Measurements from ENCODE around the gene NBEA.
"Not testable (repeated sequence)": the region's sequence is repeated elsewhere in the genome, so short reads cannot be mapped to it uniquely, and the experiment has no call there.

NBEA gene

DNA sequence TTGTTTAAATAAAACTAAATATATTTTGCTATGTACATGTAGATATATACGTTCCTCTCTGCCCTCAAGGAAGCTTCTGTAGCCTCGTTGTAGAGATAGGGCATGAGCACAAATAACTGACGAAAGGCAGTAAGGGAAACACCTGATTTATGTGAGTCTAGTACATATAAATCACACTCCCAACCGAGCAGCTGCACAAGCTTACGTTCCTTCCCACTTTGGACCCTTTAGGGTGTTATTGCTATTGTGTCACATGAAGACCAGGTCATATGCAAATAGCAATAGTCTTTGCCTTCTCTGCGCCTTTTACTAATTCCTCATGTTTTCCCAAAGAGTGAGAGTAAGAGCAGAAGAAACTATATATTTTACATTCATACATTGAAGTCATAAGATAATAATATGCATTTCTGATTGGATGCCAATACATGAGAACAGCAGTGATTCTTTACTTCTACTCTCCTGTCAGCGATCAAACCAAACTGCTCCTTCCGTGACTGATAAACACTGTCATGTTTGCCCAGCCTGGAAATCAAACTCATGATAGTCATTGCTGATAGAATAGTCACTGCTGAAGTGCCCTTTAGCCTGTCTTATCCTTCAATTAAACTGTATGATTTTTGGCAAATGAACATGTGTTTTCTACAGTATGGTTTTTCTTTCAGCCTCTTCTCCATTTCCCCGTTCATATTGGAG is 661.7 kb downstream of the NBEA start:
- no peak for DNase-seq

GRCh38 chr13:35614666-35615065 is 672.6 kb downstream of the NBEA start:
- no peak for DNase-seq

GRCh38 chr13:35617420-35617819 is 675.4 kb downstream of the NBEA start:
- DNase-seq = no peak

- no peak for DNase-seq
Observed at GRCh38 chr13:35618565-35619083, 676.6 kb downstream of the NBEA start.

DNA sequence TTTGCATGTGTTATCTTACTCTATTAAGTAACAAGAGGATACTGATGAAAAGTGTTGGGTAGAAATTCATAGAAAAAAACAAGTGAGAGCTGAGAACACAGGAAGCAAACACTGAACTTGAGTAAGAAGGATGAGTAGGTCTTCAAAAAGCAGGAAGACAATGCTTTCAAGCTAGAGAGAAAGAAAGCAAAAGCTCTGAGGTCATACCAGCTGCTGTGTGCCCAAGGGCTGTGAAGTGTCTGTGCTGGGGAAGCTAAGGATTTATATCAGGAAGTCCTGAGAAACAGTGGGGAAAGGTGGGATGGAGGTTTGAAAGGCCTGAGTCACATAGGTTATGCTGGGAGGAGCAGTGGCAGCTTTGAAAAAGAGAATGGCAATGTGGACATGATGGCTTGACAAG is 679.9 kb downstream of the NBEA start:
- DNase-seq = no peak

GRCh38 chr13:35629026-35629425 is 687.0 kb downstream of the NBEA start:
- no peak for DNase-seq

DNA sequence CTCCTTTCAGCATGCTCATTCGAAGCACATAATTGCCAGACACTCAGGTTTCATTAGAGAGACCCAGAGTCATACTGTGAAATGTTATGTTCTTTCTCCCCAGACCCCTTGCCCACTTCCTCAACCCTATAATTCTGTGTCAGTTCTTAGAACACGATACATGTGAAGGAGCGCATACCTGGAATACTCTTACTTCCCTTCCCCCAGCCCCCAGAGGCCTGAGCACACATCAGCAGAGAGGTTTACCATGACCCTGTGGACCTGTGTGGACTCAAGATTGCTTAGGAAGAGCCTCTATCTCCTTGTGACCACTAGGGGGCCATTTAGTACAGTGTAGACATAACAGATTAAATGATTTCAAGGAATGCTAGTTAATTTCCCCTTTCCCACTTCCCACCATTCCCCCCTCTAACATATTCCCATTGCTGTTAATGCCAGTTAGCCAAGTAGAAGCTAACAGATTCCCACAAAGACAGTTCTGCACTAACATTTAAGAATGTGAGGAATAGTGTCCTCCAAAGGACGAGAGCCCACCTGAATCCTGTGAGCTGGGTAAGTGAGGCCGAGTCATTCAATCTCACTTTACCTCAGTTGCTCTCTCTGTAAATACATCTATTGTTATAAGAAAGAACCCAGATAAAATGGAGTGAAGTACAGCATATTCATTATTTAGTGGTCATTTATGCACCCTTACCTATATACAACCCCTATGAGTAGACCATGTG is 688.6 kb downstream of the NBEA start:
- no peak for DNase-seq

- DNase-seq = no peak
Observed at GRCh38 chr13:35631666-35632065, 689.6 kb downstream of the NBEA start.

DNA sequence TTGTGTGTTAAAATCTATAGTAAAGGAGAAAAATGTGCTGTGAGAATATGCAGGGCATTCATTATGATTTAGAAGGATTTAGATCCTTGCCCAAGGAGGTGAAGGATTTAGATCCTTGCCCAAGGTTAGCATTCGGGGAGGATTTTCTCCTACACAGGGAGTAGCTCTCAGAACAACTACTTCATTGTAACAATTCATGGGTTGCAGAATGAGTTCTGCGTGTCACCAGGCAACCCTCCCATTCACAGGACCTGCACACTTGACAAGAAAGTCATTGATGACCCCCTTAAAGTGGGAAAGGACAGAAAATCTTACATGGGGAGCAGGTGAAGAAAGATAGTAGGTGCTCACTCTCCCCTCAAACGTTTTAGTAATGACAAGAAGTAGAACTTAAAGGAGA is 701.6 kb downstream of the NBEA start:
- no peak for DNase-seq

- no peak for DNase-seq
Observed at GRCh38 chr13:35646056-35646774, 704.1 kb downstream of the NBEA start.

DNA sequence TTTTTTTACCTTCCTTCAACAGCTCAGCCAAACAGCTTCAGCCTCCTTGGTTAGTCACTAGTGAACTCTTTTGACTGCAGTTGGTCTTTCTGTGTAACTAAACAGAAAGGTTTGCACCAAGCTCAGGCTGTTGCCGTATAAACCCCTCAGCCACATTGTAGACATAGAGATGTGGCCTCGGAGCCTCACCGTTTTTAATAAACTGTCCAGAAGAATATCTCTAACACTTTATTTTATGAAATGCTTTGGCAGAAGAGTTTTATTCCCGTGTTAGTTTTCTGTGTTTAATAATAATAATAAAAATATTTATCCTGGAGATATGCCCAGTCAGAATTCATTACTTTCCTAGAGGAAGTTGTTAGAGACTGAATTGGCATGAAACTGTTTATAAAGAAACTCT is 706.1 kb downstream of the NBEA start:
- no peak for DNase-seq

GRCh38 chr13:35649162-35649561 is 707.1 kb downstream of the NBEA start:
- no peak for DNase-seq

- no peak for DNase-seq
Observed at GRCh38 chr13:35659796-35660195, 717.7 kb downstream of the NBEA start.

DNA sequence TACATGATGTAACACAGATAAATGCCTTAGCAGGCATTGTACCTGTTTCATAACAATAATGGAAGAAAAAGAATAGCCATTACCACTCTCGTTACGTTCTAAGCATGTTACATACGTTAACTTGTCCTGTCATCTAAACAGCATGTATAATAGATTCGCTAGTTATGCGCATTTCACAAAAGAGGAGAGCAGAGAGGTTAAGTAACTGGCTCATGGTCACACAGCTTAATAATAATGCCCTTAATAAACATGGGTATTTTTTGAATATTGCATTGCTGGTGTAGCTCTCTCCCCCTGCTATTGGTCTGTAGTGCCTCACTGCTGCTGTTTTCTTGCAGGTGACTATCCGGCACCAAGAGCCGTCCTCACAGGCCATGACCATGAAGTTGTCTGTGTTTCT is 722.7 kb downstream of the NBEA start:
- no peak for DNase-seq

DNA sequence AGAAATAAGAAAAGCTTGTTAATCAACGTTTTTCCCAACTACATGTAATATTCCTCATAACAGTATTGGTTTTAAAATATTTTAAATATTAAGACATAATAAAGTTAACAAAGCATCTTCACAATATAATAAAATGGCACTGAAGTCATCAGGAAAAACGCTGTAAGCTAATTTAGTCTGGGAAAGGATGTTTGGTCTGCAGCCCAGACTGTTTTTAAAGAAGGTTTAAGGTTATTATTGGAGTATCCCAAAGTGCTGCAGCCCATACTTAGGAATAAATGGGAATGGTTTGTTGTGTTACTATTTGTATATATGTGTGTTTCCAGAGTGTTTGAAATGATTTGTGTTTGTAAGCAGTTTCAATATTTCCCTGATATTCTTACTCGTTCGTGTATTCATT is 727.3 kb downstream of the NBEA start:
- no peak for DNase-seq

GRCh38 chr13:35672611-35673010 is 730.5 kb downstream of the NBEA start:
- no peak for DNase-seq

GRCh38 chr13:35675651-35676050 is 733.6 kb downstream of the NBEA start:
- DNase-seq = no peak

- DNase-seq = not testable (repeated sequence)
Observed at GRCh38 chr13:35677863-35678262, 735.8 kb downstream of the NBEA start.

DNA sequence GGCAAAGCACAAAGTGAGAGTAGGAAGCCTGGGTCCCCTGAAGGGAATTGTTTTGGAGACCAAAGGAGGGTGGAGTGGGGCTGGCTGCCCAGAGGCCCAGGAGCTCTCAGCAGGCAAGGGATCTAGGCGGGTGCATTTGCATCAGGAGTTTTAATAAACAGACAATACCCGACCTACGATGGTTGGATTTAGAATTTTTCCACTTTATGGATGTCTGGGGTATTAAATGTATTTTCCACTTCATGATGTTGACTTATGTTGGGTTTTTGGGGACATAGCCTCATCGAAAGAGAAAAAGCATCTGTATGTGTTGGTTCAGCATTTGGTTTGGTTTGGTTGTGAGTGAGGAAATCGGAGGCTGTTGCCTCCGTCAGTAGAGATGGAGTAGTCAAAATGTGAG is 739.6 kb downstream of the NBEA start:
- DNase-seq = no peak

DNA sequence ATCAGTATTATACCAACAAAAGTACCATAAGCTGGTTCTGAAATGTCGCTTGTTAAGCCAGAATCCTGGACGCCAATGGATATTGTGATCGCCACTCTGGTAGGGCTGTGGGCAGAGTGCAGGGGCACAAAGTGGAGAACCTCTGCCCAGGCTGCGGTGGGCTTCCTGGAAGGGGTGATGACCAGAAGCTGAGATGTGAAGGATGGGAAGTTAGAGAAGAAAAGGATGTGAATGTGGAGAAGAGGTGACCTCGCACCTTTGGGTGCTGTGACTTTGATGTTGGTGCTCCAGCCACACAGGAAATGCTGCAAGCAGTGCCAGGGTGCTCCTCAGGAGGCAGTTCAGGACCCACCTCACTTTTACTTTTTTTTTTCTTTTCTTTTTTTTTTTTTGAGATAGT is 742.4 kb downstream of the NBEA start:
- DNase-seq = no peak

GRCh38 chr13:35687336-35687735 is 745.3 kb downstream of the NBEA start:
- no peak for DNase-seq

DNA sequence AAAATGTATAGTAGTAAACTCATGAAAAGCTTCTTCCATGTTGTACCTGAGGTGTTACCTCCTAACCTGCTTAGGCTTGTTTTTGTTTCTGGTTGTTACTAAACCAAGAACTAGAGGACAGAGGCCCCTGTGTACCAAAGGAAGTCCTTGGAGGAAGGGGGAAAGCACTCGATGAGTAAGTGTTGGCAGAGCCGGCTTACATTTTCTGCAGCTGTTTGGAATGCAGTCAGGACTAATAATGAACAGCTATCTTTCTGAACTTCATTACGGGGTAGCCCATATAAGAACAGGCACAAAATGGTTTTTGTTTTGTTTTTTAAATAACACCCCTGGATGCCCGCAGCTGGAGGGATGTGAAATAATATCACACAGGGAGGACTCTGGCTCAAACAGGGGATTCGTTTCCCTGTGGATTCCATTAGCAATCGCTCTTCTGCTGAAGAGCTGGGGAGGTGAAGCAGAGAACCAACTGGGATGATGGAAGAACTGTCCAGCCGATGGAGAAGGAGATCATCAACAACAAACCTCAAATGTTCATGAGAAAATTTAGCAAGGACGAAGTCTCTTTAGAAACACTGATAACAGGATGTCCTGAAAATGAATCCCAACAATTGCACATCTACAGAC is 748.6 kb downstream of the NBEA start:
- DNase-seq = no peak

GRCh38 chr13:35693134-35693784 is 751.2 kb downstream of the NBEA start:
- no peak for DNase-seq

Data from activated gamma-delta T cell treated with Interleukin-2 at 50 U/mL for 16 hours (primary cell).